Measurements from ENCODE around the gene C9orf50.

The C9orf50 gene

DNA sequence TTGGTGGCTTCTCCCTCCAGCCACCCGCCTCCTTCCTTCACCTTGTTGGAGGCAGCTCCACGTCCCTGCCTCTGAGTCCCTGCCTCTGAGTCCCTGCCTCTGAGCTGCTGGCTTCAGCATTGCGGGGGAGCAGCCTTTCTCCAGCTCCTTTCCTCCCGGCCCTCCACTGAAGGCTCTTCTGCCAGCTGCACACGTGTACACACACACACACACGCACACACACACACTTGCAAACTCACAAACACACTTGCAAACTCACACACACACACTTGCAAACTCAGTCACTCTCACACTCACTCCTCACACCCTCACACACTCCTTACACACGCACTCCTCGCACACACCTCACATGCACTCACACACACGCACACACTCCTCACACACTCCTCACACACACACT lies 45.1 kb downstream of the C9orf50 start:
- DNase-seq (ENCODE audit: extremely low spot score, insufficient read length, low read depth): no peak
- no peak for FAIRE-seq

DNA sequence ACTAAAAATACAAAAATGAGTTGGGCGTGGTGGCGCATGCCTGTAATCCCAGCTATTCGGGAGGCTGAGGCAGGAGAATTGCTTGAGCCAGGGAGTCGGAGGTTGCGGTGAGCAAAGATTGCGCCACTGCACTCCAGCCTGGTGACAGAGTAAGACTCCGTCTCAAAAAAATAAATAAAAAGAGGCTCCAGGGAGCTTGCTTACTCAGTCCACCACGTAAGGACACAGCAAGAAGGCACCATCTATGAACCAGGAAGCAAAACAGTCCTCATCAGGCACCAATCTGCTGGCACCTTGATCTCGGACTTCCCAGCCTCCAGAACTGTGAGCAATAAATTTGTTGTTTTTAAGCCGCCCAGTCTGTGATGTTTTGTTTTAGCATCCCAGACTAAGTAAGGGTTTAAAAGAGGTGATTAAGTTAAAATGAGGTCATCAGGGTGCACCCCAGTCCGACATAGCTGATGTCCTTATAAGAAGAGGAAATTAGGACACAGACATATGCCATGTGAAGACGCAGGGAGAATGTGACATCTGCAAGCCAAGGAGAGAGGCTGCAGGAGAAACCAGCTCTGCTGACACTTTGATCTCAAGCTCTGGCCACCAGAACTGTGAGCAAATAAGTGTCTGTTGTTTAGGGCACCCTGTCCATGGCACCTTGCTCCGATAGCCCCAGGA lies 45.9 kb downstream of the C9orf50 start:
- no peak for FAIRE-seq
- no peak for DNase-seq (ENCODE audit: extremely low spot score, insufficient read length, low read depth)

DNA sequence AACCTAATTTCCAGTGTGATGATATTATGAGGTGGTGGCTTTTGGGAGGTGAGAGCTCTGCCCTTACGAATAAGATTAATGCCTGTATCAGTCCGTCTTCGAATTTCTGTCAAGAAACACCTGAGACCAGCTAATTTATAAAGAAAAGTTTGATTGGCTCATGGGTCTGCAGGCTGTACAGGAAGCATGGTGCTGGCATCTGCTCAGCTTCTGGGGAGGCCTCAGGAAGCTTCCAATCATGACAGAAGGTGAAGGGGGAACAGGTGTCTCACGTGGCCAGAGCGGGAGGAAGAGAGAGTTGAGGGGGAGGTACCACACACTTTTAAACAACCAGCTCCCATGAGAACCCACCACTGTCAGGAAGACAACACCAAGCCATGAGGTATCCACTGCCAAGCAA lies 46.9 kb downstream of the C9orf50 start:
- no peak for DNase-seq (ENCODE audit: extremely low spot score, insufficient read length, low read depth)
- no peak for FAIRE-seq

DNA sequence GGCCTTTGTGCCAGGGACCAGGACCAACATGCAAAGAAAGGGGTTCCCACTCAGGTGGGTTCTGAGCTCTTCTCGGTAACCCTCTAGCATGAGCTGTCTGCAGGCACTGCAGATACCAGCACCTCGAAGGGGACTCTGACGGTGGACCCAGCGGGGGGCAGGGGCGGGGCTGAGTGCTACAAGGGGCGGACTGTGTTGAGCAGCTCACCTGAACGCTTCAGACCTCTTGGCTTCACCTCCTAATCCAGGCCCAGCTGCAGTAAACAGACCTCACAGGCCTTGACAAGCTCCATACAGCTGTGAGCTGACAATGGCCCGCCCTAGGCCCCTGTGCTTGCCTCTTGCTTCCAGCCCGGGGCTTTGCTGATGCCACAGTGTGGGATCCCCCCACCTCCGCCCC lies 48.4 kb downstream of the C9orf50 start:
- no peak for FAIRE-seq
- DNase-seq (ENCODE audit: extremely low spot score, insufficient read length, low read depth): no peak

DNA sequence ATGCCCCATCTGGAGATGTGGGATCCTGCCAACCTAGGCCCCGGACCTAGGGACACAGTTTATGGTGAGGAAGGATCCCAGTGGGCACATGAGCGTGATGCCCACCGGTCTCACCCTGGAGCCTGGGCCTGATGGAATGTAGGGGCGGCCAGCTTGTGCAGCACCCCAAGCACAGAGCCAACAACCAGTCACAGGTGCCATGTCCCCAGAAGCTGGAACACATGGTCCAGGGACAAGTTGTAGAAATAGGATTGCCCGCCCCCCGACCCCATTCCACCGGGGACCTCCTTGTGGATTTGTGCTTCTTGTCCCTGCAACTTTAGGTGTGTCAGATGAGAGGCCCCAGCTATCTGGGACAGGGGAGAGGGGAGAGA lies 48.9 kb downstream of the C9orf50 start:
- no peak for DNase-seq (ENCODE audit: extremely low spot score, insufficient read length, low read depth)
- no peak for FAIRE-seq

DNA sequence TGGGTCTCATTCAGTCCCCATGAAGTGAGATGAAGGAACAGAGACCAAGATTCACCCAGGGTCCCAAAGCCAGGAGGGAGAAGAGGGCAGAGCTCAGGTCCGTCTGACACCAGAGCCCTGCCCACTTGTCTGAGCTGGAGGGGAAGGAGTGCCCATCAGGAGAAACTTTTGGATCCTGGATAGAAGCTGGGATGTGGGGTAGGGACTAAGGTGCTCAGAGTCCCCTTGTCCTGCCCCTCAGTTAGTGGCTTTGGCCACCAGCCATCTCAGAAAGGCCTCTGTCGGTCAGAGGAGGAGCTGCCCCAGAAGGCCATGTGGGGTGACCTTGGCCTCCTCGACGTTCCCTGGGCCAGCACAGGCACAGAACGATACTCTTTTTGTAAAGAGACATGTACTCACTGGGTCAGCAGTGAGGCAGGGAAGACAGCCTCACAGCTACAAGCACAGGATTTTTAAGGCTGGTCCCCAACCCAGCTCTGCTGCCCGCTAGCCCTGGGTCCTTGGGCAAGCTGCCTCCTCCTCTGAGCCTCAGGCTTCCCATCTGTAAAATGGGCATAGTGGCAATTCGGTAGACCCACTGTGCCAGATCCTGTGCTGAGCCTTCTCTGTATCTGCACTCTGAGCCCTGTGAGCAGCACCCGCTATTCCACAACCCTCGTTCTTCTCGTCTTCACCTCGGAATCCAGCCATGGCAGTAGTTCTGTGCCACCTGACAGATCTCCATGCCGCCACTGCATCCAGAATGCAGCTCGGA lies 49.4 kb downstream of the C9orf50 start:
- DNase-seq (ENCODE audit: extremely low spot score, insufficient read length, low read depth) (no peak), FAIRE-seq (no peak)

DNA sequence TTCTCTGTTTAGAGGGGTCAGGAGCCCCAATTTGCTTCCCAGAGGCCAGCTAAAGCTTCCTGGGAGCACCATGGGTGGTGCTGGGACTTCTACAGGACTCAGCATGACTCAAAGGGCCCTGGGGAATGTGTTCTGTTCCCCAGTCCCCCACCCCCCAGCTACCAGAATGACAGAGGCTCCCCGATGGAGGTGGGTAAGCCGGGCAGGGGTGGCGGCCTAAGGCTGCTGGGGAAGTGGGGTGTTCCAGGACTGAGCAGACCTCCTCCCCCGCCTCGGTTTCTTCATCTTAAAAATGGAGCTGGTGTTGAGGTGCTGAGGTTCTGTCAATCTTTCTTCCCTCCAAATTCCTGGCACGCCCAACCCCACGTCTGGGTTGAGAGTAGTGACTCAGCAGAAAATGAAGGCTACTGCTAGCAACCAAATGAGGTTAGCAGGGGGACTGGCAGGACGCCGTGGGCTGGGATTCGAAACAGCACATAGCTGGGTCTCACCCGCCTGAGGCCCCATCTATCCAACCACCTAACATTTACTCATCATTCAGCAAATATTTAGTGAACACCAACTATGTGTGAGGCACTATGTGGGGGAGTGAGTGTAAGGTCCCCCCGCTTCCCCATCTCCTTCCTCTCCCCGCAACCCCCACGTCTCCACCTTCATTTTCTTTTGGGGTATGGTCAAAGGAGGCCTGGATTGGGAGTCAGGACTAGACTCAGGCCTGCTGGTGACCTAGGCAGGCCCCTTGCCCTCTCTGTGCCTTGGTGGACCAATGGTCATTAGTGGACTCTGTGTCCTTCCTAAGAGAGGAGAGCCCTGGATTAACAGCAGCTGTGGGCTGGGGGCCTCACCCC lies 50.2 kb downstream of the C9orf50 start:
- DNase-seq (ENCODE audit: extremely low spot score, insufficient read length, low read depth): no peak
- peak; percentile 26 for FAIRE-seq

DNA sequence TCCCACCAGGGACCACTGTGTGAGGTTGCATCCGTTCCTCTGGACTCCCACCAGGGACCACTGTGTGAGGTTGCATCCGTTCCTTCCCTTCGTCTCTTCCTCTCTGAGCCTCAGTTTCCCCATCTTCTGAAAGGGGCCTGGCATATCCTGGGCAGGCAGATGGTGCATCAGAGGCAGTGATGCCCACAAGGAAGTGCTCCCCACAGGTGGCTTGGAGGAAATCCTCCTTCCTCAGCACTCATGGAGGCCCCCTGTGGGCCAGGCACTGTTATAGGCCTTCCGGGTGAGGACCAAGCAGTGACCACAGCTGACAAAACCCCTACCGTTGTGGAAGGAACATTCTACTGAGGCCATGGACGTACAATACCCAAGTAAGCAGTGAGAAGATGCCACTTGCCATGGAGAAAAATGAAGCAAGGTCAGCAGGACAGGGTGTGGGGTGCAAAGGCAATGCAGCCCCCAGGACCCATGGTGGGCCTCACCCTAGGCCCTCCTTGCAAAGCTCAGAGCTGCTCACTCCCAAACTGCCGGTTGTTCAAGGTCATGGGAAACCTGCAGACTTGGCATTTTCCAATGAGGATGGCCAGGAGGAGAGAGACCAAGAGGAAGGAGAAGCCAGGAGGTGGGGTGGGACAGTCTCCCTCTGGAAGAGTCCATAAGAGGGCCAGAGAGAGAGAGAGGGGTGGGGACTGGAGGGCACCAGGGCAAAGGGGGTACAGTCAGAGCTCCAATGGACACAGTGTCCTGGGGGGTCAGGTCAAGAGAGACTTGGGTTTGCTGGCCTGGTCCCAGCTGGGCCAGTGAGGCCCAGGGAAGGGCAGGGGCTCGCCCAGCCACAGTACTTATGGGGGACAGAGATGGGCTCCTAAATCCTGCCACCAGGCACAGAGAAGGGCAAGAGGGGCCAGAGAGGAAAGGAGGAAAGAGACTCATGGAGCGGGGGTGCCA lies 51.1 kb downstream of the C9orf50 start:
- no peak for DNase-seq (ENCODE audit: extremely low spot score, insufficient read length, low read depth)

DNA sequence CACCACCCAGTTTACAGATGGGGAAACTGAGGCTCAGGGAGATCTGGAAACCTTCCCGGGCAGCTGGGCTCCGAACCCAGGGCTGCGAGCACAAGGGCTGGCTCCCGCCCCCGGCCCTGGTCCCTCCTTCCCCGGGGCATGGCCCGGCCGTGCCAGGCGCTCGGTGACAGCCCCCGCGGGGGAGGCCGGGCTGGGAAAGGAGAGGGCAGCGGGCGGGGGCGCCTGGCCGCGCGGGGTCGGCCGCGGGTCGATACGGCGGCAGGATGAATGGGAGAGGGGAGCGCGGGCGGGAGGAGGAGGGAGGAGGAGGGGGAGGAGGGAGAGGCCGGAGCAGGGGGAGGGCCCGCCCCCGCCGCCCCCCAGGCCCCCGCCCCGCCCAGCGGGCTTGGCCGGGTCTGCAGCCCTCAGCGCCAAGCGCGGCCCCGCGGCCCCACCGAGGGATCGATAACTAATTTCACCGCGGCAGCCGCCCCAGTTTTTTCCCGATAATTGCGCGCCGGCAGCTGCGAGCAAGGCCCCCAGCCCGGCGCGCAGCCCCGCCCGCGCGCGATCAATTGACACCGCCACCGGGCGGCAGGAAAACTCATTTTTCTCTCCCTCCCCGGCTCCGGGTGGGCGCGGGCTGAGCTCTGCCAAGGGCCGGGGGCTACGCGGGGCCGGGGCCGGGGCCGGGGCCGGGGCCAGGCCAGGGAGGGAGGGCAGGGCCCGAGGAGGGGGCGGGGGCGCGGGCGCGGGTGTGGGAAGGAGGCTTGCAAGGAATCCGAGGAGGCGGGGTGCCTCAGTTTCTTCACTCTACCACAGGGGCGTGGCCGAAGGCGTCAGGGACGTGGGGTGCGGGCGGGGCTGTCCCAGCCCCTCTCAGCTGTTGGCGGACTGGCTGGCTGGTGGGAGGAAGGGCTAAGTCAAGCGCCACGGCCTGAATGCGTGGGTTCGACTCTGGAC lies 52.1 kb downstream of the C9orf50 start:
- FAIRE-seq (no peak), DNase-seq (ENCODE audit: extremely low spot score, insufficient read length, low read depth) (no peak)

More for the DNA sequence above, 51.1 kb downstream of the C9orf50 start:
- FAIRE-seq: peak; percentile 29

DNA sequence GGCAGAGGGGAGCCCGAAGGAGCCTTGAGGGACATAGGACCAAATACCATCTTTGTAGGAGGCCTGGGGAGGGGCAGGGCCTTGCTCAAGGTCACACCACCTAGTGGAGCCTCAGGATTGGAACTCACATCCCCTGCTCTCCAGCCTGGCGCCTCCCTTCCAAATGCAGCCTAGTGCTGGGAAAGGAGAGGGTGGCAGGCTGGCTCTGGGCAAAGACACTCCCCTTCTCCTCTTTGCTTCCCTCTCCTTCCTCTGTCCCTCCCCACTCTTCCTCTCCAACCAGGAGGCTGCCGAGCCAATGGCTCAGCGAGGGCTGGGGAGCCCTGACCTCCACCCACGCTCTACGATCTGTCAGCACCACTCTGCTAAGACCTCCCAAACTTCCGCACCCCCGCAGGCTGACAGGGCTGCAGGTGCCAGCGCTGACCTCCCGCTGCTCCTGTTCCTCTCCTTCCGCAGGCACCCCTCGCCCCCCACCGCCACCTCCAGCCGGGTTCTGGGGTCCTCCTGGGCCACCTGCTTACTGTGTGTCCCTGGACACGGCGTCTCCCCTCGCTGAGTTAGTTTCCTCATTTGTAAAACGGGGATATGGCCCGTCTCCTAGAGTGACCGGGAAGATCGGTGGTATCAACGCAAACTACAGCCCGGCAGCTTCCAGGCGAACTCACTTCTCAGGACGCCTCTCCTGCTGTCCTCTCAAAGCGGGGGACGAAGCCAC lies 52.9 kb downstream of the C9orf50 start:
- no peak for FAIRE-seq
- DNase-seq (ENCODE audit: extremely low spot score, insufficient read length, low read depth): no peak

DNA sequence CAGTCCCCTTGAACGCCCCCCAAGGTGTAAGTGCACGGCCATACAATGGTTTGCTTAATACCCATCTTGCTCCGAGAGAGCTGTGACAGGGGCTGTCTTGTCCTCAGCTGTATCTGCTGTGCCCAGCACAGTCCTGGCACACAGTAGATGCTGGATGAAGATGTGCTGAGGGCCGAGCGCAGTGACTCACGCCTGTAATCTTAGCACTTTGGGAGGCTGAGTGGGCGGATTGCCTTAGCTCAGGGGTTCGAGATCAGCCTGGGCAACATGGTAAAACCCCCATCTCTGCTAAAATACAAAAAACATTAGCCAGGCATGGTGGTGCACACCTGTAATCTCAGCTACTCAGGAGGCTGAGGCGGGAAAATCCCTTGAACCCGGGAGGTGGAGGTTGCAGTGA lies 53.6 kb downstream of the C9orf50 start:
- FAIRE-seq (no peak), DNase-seq (ENCODE audit: extremely low spot score, insufficient read length, low read depth) (no peak)

DNA sequence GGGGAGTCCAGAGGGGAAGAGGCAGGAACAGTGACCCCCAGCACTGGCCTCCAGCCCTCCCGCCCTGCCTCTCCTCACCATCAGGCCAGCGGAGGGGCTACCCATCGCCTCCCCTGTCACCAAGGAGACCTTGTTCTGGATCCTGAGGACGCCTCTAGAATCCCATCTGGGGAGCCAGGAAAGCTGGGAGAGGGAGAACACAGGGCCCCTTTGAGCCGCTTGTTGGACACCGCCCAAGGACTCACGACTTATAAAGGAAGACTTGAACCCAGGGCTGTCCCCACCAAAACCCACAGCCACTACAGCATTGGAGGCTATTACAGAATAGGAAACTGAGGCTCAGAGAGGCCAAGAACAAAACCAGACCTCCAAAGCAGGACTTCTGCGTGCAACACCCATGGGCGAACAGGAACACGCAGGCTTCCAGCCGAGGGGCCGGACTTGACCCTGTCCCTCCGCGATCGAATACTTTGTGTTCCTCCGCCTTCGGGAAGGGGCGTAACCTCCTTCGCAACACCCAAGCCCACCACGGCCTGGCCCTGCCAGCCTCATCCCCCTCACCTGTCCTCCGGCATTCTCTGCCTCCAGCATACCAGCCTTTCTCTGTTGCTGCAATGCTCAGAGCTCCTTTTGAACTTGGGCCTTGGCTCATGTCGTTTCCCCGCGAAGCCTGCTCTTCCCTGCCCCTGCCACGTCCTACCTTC lies 54.2 kb downstream of the C9orf50 start:
- FAIRE-seq (no peak), DNase-seq (ENCODE audit: extremely low spot score, insufficient read length, low read depth) (no peak)

DNA sequence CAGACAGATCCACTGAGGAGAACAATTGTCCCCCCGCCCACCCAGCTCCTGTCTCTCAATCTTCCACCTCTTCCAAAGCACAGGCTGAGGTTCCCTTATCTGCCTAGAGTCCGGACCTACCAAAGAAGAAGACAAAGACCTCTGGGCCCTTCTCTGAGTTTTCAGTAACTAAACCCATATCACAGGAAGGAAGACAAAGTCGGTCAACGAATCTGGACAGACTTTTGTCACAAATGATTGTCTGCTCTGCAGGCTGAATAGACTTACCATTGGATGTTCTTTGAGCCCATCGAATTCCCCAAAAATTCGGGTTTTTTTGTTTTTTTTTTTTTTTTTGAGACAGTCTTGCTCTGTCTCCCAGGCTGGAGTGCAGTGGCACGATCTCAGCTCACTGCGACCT lies 58.0 kb downstream of the C9orf50 start:
- FAIRE-seq: no peak
- no peak for DNase-seq (ENCODE audit: extremely low spot score, insufficient read length, low read depth)

DNA sequence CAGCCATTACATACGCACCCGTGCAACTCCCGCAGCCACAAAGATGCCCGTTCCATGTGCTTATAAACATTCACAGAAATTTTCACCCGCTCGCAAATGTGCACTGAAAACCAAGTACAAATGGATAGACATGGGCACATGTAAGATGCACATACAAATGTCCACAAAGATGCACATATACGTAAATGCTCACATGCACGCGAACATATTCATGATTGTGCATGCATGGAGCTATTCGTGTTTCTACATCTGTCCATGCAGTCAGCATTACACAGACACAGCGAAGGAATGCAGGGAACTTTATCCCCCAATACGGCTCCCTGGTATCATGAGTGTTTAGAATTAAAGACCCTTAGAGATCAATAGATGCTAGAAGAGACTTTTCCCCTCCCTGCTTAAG lies 58.4 kb downstream of the C9orf50 start:
- FAIRE-seq (no peak), DNase-seq (ENCODE audit: extremely low spot score, insufficient read length, low read depth) (no peak)
